ENCODE results near the gene AOPEP. TPM values are rescaled to one million over a fixed set of nuclear protein-coding genes. Genes with fewer than 3 reads are reported as not detected.

Gene AOPEP
- polyA plus RNA-seq, 1 of the 3 experiments (the other 2 are of a cell fraction), result 54.6 TPM

GRCh38 chr9:94921092-94921471 is 194.6 kb downstream of the AOPEP start:
- H3K4me3 ChIP-seq (ENCODE audit: low read depth in 2 of 2, low read length in 1 of 2), result peak overlapping the region; percentile 24 to 52; a peak in 3 of 4 replicates
- 7% methylated on average over 8 of the region's 8 CpGs for WGBS (ENCODE audit: low lambda C conversion rate)
- H3K9me3 ChIP-seq, result no peaks in the 10 kb centered on the region
- peaks cover 47% of the 10 kb centered on the region for H3F3A ChIP-seq (replicated peaks; ENCODE audit: insufficient read depth)
- H3K79me2 ChIP-seq (ENCODE audit: insufficient read depth), result peaks cover 32% of the 10 kb centered on the region; the same call in 1 of the 2 replicates
- peaks cover 36 to 70% of the 10 kb centered on the region in 2 experiments for H3K4me1 ChIP-seq (ENCODE audit: control insufficient read depth in 1 of 2, insufficient read depth in 2 of 2, low read depth in 1 of 2, low read length in 1 of 2)
- no peaks in the 10 kb centered on the region for H4K20me1 ChIP-seq (ENCODE audit: insufficient read depth)
- no peaks in the 10 kb centered on the region for H3K9me2 ChIP-seq
- no peaks in the 10 kb centered on the region for H3K27me3 ChIP-seq (ENCODE audit: insufficient read depth)
- H3K4me2 ChIP-seq, result peak overlapping the region; percentile 85
- H3K27ac ChIP-seq (ENCODE audit: low read depth in 2 of 2, low read length in 1 of 2), result peak overlapping the region; percentile 97 to 98
- ChIA-PET POLR2A (no interaction called here), CTCF (interaction anchor here (0.8 kb wide), 1 partner anchor 87 kb away, joined by 5 read pairs; no protein-coding TSS in a partner anchor)
- peak overlapping the region; percentile 67; the same call in 1 of the 2 replicates for H2AFZ ChIP-seq (ENCODE audit: low read depth)
- DNase-seq, result no peak
- peaks cover 0 to 6% of the 10 kb centered on the region in 2 experiments for H3K36me3 ChIP-seq (replicated peaks in 1 of 2; ENCODE audit: control insufficient read depth in 1 of 2, insufficient read depth in 2 of 2, low read length in 1 of 2)
- peak overlapping the region; percentile 82 for H3K9ac ChIP-seq
- TF ChIP-seq IRF3 (IDR thresholded peaks at IDR 0.05; ENCODE audit: low read depth, low read length) (no peak), FOSL2 (IDR thresholded peaks at IDR 0.05; ENCODE audit: borderline replicate concordance, low read depth) (peak; percentile 66; the same call in 1 of the 2 replicates), USF1 (IDR thresholded peaks at IDR 0.05; ENCODE audit: borderline replicate concordance, low read depth) (no peak), NFIC (IDR thresholded peaks at IDR 0.05; ENCODE audit: borderline replicate concordance) (peak; percentile 71; the same call in 1 of the 2 replicates), YY1 (IDR thresholded peaks at IDR 0.05; ENCODE audit: low read depth) (no peak; the same call in 1 of the 2 replicates), MEF2A (IDR thresholded peaks at IDR 0.05; ENCODE audit: borderline replicate concordance, low read depth) (no peak), EP300 (IDR thresholded peaks at IDR 0.05; ENCODE audit: borderline replicate concordance in 1 of 2, low read depth in 1 of 2, low read length in 1 of 2) (peak in 1 of 2 experiments; percentile 88; a peak in 3 of 4 replicates), RXRA (IDR thresholded peaks at IDR 0.05; ENCODE audit: borderline replicate concordance, low read depth) (no peak), ELF1 (IDR thresholded peaks at IDR 0.05) (no peak), GABPA (IDR thresholded peaks at IDR 0.05; ENCODE audit: low read depth) (no peak), RCOR1 (IDR thresholded peaks at IDR 0.05; ENCODE audit: low read length) (no peak), FOXM1 (IDR thresholded peaks at IDR 0.05; ENCODE audit: low read depth) (no peak), EZH2phosphoT487 (IDR thresholded peaks at IDR 0.05; ENCODE audit: borderline replicate concordance, low read depth) (no peak), TEAD4 (IDR thresholded peaks at IDR 0.05; ENCODE audit: borderline replicate concordance, insufficient read depth) (peak; percentile 62; the same call in 1 of the 2 replicates), TCF12 (IDR thresholded peaks at IDR 0.05) (peak; percentile 79), CHD2 (IDR thresholded peaks at IDR 0.05; ENCODE audit: low read length, partially characterized antibody) (no peak), CTCF (IDR thresholded peaks at IDR 0.05) (no peak), FOXJ3 (CRISPR knock-in tag; IDR thresholded peaks at IDR 0.05) (no peak), RFX5 (IDR thresholded peaks at IDR 0.05; ENCODE audit: low read length) (no peak), ZBTB33 (IDR thresholded peaks at IDR 0.05; ENCODE audit: borderline replicate concordance, low read depth) (no peak), POLR2AphosphoS5 (IDR thresholded peaks at IDR 0.05; ENCODE audit: low read depth, low read length) (peak; percentile 64), SMC3 (IDR thresholded peaks at IDR 0.05; ENCODE audit: low read depth, low read length) (no peak), MXI1 (IDR thresholded peaks at IDR 0.05; ENCODE audit: low read depth, low read length) (no peak), MAX (IDR thresholded peaks at IDR 0.05; ENCODE audit: low read depth) (peak; percentile 69), REST (IDR thresholded peaks at IDR 0.05; ENCODE audit: low read depth, low read length) (no peak)
